GM12874 (cell line): ENCODE data around the gene KCNG2.

Experiments used
- CTCF ChIP-seq: IDR thresholded peaks from 2 replicates; pipeline ENCODE4 v1.5.1; 2011; ENCODE audit warnings: low read depth, mild to moderate bottlenecking, control low read depth, low read length, moderate library complexity; ENCODE audit not compliant: insufficient read depth

Gene KCNG2

GRCh38 chr18:79936641-79937040 lies 138.9 kb downstream of the KCNG2 start:
- no peak for TF ChIP-seq CTCF

- TF ChIP-seq CTCF, result no peak
Measured at GRCh38 chr18:79937103-79937860, 139.5 kb downstream of the KCNG2 start.

GRCh38 chr18:79938196-79938595 lies 140.5 kb downstream of the KCNG2 start:
- no peak for TF ChIP-seq CTCF

- TF ChIP-seq CTCF, result no peak
Measured at GRCh38 chr18:79939096-79939495, 141.4 kb downstream of the KCNG2 start.

- no peak for TF ChIP-seq CTCF
Measured at GRCh38 chr18:79940126-79940813, 142.5 kb downstream of the KCNG2 start.

- TF ChIP-seq CTCF, result no peak
Measured at GRCh38 chr18:79940814-79941472, 143.2 kb downstream of the KCNG2 start.

GRCh38 chr18:79941473-79942119 lies 143.9 kb downstream of the KCNG2 start:
- TF ChIP-seq CTCF, result no peak
